NCI-H524 (cell line): ENCODE data around the gene KRT72.

Experiments used
- DNase-seq, 2 experiments: peaks; one replicate each; lab custom pipeline; 2025; lab: John Stamatoyannopoulos, UW

The KRT72 gene

DNA sequence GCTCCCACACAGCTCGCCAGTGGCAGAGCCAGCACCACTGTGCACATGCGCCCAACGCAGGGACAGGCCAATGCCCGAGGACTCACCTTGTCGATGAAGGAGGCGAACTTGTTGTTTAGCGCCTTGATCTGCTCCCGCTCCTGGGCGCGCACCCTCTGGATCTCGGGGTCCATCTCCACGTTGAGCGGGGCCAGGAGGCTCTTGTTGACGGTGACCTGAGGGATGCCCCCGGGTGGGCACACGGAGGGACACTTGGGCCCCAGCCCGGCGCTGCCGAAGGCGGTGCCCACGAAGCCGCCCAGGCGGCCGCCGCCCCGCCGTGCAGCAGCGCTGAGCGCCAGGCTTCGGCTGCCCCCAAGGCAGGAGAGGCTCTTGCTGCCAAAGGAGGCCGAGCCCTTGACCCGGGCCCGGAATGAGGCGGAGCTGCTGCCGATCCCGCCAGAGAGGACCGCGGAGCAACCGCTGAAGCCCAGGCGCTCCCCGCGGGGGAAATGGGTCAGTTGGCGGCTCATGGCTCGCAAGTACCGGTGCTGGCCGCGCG, at the start of gene KRT72:
Gene KRT72 (minus strand): TSS at position 523 of the 541 bp plus-strand sequence. CDS start 11 bp downstream, at position 512.
- DNase-seq: no peak

DNA sequence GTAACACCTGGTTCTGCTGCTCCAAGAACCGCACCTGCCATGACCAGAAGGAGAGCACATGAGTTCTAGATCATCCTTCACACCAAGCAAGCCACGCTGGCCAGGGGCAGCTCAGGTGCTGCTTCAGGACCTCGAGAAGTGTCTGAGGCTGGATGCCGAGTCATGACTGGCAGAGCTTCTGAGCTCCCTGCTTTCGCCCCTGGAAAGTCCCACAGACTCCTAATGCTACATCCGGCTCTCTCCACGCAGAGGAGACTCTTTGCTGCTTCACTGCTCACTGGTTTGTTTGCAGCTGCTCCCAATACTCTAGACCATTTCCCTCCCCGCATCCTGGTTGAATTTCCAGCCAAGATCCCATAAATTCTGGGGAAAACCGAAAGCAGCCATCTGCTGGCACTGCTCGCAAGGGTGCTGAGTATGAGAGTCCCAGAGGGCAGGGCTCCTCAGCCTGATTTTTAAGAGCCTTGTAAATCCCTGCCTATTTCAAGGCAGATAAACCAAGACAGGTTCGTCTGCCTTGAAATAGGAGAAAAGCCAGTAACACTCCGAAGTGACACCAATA, 49.3 kb upstream of the KRT72 start:
- peak; percentile 47 to 70 for DNase-seq

DNA sequence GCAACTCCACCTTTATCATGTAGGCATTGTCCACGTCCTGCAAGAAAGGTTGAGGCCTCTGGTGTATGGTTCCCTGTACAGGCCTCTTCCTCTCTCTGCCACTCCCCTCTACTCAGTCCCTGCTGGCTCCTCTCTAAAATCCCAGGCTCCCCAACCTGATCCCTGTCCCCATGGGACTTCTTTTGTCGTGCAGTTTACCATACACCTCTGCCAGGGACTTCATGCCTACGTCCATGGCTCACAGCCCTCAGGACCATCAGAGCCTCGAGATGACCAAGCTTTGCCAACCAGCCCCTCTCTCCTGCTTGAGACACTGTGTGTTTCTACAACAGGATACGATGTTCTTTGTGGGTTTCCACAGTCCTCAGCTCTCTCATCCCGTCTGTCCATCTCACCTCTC, 47.8 kb upstream of the KRT72 start:
- no peak for DNase-seq

DNA sequence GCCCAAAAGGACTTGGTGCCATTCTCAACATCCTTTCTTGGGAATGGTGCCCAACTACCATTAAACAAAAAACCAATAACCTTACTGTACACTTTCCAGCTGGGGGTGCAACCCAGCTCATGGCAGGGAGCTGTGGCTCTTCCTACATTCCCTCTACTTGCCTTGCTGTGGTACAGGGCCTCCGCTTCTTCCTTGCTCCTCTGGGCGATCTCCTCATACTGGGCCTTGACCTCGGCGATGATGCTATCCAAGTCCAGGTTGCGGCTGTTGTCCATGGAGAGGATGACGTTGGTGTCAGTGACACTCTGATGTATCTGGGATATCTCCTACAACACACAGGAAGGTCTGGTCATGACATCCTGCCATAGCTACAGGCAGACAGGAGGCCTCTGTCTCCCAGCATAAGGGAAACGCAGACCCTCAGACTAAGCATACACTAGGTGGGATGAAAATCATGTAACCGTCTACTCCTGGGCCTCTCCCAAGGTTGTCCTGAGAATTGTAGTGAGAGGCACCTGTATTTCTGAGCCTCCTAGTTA, 46.8 kb upstream of the KRT72 start:
- DNase-seq: no peak

DNA sequence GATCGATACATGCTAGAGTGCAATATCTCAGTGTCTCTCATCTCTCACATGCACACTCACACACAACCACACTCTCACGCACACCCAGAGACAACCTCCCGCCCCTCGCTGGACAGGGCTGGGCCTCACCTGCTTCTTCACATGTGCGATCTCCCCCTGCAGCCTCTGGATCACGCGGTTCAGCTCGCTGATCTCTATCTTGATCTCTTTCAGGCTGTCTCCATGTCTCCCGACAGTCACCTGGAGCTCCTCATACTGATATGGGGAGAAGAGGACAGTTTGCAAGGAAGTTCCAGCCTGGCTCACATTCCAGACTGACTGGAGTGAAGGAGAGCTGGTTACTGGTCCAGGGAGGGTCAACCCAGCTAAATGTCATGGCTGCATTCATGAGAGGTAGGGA, 46.3 kb upstream of the KRT72 start:
- no peak for DNase-seq

DNA sequence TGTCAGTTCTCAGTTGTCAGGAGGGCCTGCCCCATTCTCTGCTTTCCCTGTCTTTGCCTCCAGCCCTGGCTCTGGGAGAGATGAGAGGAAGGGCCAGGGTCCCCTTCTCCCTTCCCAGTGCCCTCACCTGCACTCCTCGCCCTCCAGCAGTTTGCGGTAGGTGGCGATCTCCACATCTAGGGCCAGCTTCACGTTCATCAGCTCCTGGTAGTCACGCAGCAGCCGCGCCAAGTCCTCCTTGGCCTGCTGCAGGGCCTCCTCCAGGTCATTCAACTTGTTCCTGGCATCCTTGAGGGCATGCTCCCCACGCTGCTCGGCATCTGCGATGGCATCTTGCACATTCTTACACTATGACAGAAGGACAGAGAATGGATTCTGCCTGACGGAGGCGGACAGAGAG, 45.4 kb upstream of the KRT72 start:
- no peak for DNase-seq

DNA sequence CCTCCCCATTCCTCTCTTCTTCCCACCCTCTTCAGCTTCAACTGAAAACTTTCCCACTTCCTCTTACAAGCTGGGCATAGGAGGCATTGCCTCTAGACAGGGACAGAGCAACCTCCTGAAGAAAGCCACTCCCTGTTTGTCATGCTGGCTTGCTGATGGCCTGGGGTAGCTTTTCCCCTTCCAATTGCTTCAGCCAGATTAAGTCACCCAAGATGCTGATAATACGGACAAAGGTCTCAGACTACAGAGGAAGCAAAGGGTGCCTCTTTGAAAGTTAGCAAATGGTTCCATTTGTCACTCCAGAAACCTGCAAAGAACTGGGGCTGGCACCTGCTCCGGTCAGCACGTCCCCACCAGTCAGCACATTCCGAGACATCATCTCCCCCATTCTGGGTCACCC, 44.7 kb upstream of the KRT72 start:
- no peak for DNase-seq

DNA sequence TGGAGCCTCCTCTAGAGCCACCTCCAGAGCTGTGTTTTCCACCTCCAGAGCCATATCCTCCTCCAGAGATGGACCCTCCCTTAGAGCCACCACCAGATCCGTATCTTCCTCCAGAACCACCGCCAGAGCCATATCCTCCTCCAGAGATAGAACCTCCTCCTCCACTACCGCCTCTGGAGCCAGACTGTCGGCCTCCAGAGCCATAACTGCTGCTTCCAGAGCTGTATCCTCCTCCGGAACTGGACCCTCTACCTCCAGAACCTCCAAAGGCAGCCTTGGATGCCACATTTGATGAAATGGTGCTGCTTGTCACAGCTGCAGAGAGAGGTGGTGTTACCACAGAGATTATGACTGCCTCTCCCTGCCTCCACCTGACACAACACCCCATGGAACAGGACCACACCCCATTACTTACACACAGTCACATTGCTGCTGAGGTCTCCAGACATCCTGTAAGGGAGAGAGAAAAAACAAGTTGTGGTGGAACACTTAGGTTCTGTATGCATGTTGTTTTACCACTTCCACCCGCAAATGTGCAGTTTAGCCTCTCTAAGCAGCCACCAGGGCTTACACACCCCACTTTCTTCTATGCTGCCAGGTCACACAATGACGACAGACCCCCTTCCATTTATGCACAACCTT, 44.0 kb upstream of the KRT72 start:
- DNase-seq: no peak

DNA sequence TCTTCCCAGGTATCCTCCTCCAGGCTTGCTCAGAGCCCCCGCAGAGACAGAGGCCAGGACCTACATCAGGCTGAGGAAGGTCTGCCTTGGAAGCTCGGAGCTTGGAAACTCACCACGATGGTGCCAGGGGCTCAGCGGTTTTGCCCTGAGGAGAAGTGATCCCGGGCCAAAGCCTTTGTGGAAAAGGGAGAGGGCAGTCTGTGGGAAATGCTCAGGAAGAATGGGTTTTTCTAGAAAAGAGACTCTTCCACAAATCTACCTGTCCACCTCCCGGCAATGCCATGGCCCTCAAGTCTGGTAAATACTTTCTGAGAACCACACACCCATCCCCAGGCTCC, 42.8 kb upstream of the KRT72 start:
- DNase-seq: no peak

DNA sequence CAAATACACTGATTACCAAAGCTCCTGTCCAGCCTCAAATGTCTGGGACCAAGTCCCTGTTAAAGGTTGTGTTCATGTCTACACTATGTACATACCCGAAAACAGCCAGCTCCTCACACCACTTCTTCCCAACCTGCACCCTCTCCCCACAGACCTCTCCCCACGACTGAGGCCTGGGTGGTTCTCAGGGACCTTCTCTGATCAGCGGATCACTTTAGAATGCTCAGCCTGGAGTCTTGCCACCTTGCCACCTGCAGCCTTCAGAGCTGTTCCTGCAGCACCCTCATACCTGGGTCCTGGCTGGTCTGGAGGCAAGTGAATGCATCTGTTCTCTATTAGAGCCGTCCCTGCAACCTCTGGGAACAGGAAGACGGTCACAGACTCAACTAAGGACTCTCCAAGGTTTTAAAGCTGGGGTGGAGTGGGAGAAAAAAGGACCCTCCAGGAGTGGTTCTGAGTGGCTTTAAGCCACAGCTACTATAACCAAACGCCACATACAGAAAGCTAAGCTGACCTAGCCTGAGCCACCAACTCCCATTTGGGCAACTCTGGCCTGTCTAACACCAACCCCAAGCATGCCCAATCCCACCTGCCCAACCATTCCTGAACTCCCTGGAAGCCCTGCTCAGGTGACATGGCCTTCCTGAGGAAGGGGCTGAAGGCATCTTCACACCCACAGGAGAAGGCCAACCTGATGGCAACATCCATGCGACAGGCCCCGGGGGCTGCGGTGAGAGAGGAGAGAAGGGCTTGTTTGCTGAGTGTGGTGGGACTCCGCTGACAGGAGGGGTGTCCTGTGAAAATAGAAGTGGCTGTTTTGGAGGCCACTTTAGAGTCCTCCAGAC, 42.2 kb upstream of the KRT72 start:
- no peak for DNase-seq

DNA sequence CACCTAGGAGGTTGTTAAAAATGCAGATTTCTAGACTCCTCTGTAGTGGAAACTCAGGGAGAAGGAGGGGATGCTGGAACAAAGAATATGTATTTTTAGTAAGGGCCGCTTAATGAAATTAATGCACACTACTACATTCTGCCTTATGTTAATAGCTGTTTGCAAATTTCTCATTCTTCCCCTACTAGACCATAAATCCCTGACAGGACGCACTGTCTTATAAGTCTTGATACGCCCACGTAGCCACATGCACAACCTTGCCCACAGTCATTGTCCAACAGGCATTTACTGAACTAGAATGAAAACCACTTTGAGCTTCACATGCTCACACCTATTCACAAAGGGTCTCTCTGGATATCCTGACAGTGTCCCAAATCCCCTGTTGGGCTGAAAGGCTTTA, 40.2 kb upstream of the KRT72 start:
- no peak for DNase-seq

DNA sequence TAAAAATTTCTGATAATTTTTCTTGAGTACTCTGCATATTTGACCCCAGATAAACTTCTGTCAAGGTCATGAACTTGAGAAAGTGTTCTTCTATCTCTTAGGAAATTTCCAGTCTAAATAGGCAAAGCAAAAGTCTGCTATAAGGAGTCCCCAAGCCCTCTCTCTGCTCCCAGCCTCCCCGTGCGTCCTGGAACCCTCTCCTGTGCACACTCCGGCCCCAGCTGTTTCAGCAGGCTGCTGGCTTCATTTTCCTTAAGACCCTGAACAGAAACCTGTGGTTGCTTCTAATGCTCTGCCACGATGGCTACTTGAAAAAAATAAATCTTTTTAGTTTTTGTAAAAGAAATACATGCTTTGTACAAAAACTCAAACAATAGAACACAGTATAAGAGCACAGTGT, 36.0 kb upstream of the KRT72 start:
- no peak for DNase-seq

DNA sequence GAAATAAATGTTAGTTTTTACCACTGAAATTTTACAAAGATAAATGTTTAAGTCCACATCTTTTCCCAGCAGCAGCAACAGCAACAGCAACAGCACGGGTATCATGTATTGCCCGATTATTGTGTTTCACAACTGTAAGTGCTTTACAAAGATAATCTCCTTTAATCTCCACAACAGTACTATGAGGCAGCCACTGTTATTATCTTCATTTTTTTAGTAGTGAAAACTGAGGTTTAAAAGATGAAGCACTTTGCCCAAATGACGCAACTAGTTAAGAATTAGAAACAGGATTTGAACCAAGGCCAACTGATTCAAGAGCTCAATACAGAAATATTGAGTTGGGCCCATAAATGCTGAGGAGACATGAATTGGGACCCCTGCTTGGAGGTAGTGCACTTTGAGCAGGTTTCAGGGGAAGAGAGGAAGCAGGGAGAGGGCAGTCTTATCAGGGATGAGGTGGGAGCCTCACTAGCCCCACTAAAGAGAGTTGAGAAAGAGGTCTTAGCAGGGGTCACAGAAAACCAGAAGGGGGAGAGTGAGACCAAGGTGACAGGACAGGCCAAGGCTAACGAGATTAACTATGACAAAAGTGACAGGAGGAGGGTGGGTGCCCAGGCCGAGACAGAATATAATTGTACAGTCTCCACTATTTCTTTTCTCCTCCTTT, 35.5 kb upstream of the KRT72 start:
- peak in 1 of 2 experiments; percentile 54 for DNase-seq

DNA sequence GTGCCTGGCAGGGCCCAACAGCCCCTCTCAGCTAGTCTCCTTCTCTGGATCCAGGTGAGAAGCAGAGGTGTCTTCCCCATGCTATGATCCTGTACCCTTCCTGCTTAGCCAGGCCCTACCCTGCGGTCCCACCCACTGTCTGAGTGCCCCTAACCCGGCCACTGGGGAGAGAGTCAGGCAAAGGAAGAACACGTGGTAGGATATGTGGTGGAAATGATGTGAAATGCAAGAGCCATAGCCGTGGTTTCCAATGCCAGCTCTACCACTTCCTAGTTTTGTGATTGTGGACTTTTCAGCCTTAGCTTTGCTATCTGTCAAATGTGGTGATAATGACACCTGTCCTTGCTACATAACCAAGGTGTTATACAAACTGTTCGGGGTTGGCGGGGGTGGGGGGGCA, 34.9 kb upstream of the KRT72 start:
- no peak for DNase-seq

DNA sequence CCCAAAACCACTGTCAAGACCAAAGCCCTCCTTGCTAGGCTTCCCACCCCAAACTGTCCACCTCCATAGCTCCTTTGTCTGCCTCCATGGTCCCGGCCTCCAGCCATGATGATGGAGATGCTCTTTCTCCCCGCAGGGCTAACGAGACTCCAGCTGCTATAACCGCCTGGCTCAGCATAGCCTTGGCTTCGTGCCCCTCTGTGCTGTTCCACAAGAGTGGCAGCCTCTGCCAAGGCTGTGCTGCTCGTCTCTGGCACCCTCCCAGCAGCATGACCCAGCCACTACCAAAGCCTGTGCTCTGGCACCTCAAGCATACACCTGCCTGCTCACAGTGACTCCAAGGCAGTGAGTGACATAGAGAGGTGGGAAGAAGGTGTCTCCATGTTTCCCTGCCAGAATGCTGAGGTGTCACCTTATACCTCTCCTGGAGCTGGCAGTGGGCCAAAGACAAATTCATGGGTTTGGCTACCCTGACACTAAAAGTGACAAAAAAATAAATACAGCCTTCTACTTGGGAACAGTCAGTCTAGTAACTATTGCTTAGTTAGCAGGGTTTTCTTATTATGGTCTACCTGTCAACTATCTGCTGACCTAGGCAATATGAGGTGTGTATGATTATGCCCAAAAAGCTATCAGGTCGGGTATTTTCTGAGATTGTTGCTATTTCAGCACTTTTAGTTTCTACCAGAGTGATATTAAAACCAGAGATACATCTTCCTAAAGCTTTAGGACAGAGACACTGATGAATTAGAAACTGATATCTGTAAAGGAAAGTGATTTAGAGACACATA, 33.2 kb upstream of the KRT72 start:
- DNase-seq: no peak

DNA sequence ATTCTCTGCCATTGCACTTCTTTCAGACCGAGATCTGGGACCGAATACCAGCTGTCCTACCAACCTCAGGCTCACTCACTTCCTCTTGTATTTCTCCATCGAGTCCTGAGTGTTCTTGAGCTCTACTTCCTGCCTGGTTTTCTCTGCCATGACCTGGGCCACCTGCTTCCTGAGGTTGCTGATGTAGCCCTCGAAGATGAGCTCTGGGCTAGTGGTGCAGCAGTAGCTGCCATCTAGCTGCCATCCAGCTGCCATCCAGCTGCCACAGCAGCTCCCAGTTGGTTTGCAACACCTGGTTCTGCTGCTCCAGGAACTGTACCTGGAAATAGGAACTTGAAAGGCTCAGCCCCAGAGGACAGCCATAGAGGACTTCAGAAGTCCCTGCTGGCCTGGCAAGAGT, 32.1 kb upstream of the KRT72 start:
- no peak for DNase-seq

DNA sequence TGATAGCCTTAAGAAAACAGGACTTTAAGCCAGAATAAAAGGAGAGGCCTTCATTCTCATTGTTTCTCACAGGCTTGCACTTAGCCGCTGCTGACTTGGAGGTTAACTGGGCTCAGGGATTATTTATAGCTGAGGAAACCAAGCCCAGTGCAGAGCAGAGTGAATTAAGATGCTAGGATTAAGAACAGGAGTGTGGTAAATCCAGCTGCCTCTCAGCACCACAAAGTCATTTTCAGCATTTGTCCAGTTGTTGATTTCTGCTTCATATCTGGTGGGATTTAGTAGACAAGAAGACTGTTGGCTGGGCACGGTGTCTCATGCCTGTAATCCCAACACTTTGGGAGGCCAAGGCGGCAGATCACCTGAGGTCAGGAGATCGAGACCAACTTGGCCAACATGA, 31.4 kb upstream of the KRT72 start:
- DNase-seq: no peak

DNA sequence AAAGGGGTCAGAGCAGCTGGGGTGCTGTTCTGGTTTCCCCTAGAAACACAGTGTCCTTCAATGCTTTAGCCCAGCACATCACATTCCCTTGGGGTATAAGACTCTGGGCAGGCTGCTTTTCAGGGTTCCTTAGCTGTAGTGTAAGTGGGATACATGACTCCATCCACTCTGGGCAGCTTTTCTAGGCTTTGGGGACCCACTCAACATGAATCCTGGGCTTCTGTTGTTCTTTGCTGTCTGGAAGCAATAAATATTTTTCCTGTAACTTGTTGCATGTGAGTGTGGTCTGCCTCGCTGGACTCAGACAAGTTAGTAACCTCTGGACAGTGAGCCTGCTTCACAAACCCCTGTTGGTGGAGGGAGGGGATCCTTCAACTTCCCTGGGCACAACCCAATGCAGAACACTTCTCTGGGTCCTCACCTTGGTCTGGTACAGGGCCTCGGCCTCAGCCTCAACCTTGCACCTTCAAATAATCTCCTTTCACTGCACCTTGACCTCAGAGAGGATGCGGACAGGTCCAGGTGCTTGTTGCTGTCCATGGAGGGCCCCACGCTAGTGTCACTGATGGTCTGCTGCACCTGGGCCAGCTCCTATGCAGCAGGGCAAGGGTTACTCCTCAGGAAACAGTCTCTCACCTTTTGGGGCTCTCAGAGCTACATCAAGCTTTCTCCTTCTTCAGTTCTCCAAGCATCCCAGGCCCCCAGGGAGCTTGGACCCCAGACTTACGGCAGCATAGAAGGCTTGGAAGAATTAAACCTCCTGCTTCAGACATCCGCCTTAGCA, 30.6 kb upstream of the KRT72 start:
- no peak for DNase-seq

DNA sequence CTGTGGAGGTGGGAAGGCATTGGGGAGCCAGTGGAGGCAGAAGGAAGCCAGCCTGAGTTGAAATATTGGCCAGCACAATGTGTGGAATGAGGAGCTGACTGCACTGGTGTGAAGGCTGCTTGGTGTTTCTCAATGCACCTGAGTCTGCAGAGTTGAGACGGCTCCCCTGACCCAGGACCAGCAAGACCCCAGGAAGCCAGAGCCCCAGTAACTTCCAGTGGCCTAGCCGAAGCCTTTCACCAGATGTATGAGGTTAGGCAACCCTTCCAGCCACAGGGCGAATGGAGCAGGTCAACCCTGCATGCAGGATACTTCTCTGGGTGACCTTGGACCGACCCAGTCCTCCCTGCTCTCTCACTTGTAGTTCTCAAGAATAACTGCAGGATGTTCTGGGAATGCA, 30.0 kb upstream of the KRT72 start:
- DNase-seq: no peak

DNA sequence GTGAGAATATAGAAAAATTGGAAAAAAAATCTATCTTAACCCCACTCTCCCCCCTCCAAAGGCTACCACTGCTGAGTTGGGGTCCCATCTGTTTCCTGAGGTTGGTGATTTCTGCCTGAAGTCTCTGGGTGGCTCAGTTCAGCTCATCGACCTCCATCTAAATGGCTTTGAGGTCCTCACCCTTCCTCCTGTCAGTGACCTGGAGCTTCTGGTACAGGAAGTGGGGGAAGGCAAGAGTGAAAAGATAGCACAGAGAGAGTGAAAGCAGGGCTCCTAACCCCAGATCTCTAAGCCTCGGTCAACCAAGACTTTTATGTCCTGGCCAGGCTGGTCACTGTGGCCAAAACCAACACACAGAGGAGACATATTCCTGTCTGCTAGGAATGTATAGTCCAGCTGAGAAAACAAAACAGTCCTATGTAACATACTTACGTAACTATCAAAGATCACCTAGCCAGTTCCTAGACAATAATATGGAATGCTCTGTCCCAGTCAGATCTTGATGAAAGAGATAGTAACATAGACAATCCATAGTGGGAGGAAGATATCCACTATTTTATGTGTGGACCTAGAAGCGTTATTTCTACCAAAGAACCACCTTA, 29.4 kb upstream of the KRT72 start:
- DNase-seq: no peak
